PC-3 (cell line): ENCODE results near the gene TH. TPM values are rescaled to one million over a fixed set of nuclear protein-coding genes. Genes with fewer than 3 reads are reported as not detected.

ENCODE experiments used
- ATAC-seq: fragments of 200-7000 bp; cut with Tn5 transposase; 2 replicates; pipeline ENCODE4 v1.9.1; 2020; ENCODE audit warnings: mild to moderate bottlenecking, moderate library complexity
- Bru-seq: library from RNA; stranded (reverse); fragments of 400-500 nt; gene quantifications from one replicate; lab custom pipeline; 2021; lab: Mats Ljungman, UMichigan
- BruChase-seq, 2 experiments: library from RNA; stranded (reverse); fragments of 400-500 nt; gene quantifications; one replicate each; lab custom pipeline; 2021; lab: Mats Ljungman, UMichigan
- BruUV-seq: library from RNA; stranded (reverse); fragments of 400-500 nt; replicated peaks from 2 replicates; lab custom pipeline; 2021; lab: Mats Ljungman, UMichigan
- CTCF ChIA-PET: fragments of 300-600 bp; sonication (Branson Sonifier 250); formaldehyde crosslinking; loops from one replicate; lab custom pipeline; 2022; ENCODE audit warnings: antibody characterized with exemption; lab: Charles Lee
- POLR2A ChIA-PET: fragments of 300-600 bp; sonication (Branson Sonifier 250); formaldehyde crosslinking; loops from one replicate; lab custom pipeline; 2022; ENCODE audit warnings: antibody characterized with exemption; ENCODE audit not compliant: unreplicated experiment; lab: Charles Lee
- DNase-seq: peaks from one replicate; pipeline ENCODE4 v3.0.0-alpha.2; 2015
- H2AFZ ChIP-seq: fragments of 300-600 bp; sonication (generic); 2 replicates; pipeline ENCODE4 v1.6.0; 2016; ENCODE audit warnings: antibody characterized with exemption, low read length
- H3F3A ChIP-seq: fragments of 300-600 bp; sonication (generic); one replicate; pipeline ENCODE4 v1.6.0; 2017; ENCODE audit warnings: antibody characterized with exemption, low read length, control low read depth, mild to moderate bottlenecking; ENCODE audit not compliant: unreplicated experiment
- H3K27ac ChIP-seq: fragments of 300-600 bp; sonication (generic); 2 replicates; pipeline ENCODE4 v1.5.1; 2016; ENCODE audit warnings: mild to moderate bottlenecking, low read length
- H3K27me3 ChIP-seq: fragments of 300-600 bp; sonication (generic); 2 replicates; pipeline ENCODE4 v1.6.1; 2016; ENCODE audit warnings: low read length, mixed read lengths
- H3K36me3 ChIP-seq: fragments of 300-600 bp; sonication (generic); 2 replicates; pipeline ENCODE4 v1.6.1; 2016; ENCODE audit warnings: low read depth, mixed run types, low read length, mixed read lengths
- H3K4me1 ChIP-seq: fragments of 300-600 bp; sonication (generic); 2 replicates; pipeline ENCODE4 v1.5.1; 2016; ENCODE audit warnings: low read length; ENCODE audit not compliant: insufficient read depth
- H3K4me2 ChIP-seq: fragments of 300-600 bp; sonication (generic); 2 replicates; pipeline ENCODE4 v1.6.0; 2016; ENCODE audit warnings: low read length
- H3K4me3 ChIP-seq: fragments of 300-600 bp; sonication (generic); 2 replicates; pipeline ENCODE4 v1.5.1; 2016; ENCODE audit warnings: mild to moderate bottlenecking, low read length, mixed read lengths
- H3K79me2 ChIP-seq: fragments of 300-600 bp; sonication (generic); 2 replicates; pipeline ENCODE4 v1.6.1; 2017; ENCODE audit warnings: low read length, mixed read lengths
- H3K9ac ChIP-seq: fragments of 300-600 bp; sonication (generic); 2 replicates; pipeline ENCODE4 v1.6.0; 2016; ENCODE audit warnings: mild to moderate bottlenecking, low read length
- H3K9me2 ChIP-seq: fragments of 300-600 bp; sonication (generic); replicated peaks from 2 replicates; pipeline ENCODE4 v1.6.1; 2016; ENCODE audit warnings: mixed run types, low read length, mixed read lengths
- H3K9me3 ChIP-seq: fragments of 300-600 bp; sonication (generic); 2 replicates; pipeline ENCODE4 v1.6.1; 2016; ENCODE audit warnings: low read length, mixed read lengths
- H4K20me1 ChIP-seq: fragments of 300-600 bp; sonication (generic); 2 replicates; pipeline ENCODE4 v1.6.1; 2016; ENCODE audit warnings: low read length, mixed read lengths
- EZH2 ChIP-seq: fragments of 300-600 bp; sonication (generic); IDR thresholded peaks from one replicate; pipeline ENCODE4 v1.6.1; 2017; ENCODE audit warnings: antibody characterized with exemption, mild to moderate bottlenecking, low read length; ENCODE audit not compliant: unreplicated experiment
- EZH2phosphoT487 ChIP-seq: fragments of 300-600 bp; sonication (generic); IDR thresholded peaks from 2 replicates; pipeline ENCODE4 v1.6.1; 2018; ENCODE audit warnings: mild to moderate bottlenecking, antibody characterized with exemption, low read length, borderline replicate concordance
- intact Hi-C: fragments of 100-400 bp; cut with micrococcal nuclease; formaldehyde crosslinking; loops from 2 replicates; pipeline ENCODE4 v1.9.0; 2023
- long read RNA-seq: library from polyadenylated mRNA; unstranded; transcript quantifications from one replicate; pipeline ENCODE4 v2.0.0, GENCODE V29; 2021; ENCODE audit not compliant: unreplicated experiment
- total RNA-seq: library from RNA; depleted of rRNA; stranded (reverse); fragments of >200 nt; gene quantifications from 2 replicates; pipeline ENCODE4 v1.2.3, GENCODE V29; 2014; rRNA removed
- TF ChIP-seq, protein P1 (sequence below): fragments of 300-600 bp; sonication (generic); conservative IDR thresholded peaks from 2 replicates; pipeline ENCODE4 v1.5.1; 2017; ENCODE audit warnings: antibody characterized with exemption, low read depth, mild to moderate bottlenecking, low read length

Gene TH
- total RNA-seq (8.3 and 11.2 TPM in 2 replicates), Bru-seq, nascent RNA (percentile 43 among the genes with signal in this experiment), BruChase-seq, experiment 1, labeled RNA remaining after a 6-hour chase (percentile 53 among the genes with signal in this experiment), BruChase-seq, experiment 2, labeled RNA remaining after a 2-hour chase (percentile 33 among the genes with signal in this experiment)
- long read RNA-seq, partial matches to known transcripts: 22 of 31 reads
- long read RNA-seq, other reads (novel, unspliced or antisense): 8 of 31 reads

DNA sequence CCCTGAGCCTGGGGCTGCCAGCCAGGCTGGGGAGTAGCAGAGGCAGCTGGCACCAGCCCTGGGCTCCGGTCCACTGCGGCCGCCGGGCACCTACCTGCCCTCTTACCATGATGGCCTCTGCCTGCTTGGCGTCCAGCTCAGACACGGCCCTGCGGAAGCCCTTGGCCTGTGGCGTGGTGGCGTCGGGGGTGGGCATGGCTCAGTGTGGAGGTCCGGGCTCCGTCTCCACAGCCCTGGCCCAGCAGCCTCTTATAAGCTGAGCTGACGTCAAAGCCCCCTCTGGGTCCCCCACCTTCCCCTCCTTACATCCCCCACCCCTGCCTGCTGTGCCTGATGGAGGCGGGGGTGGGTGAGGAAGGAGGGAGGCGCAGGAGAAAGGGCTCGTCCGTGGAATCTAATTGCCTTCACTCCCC is at the start of gene TH:
TSS of gene TH (minus strand) at position 225 of the 413 bp plus-strand sequence. CDS start at position 196, 29 bp downstream.
- Histone ChIP-seq H3K9me3 (no peaks in the 10 kb centered on the region), H3K4me3 (no peak within 1 kb of the TSS), H3K9ac (no peak within 1 kb of the TSS), H3K79me2 (no peaks in the 10 kb centered on the region), H4K20me1 (no peaks in the 10 kb centered on the region), H2AFZ (no peak within 1 kb of the TSS), H3K27ac (no peak within 1 kb of the TSS), H3K9me2 (no peaks in the 10 kb centered on the region), H3K4me2 (no peak within 1 kb of the TSS), H3K36me3 (no peaks in the 10 kb centered on the region), H3F3A (no peaks in the 10 kb centered on the region), H3K27me3 (no peaks in the 10 kb centered on the region), H3K4me1 (peaks cover 20% of the 10 kb centered on the region)
- no TSS peak for BruUV-seq
- ChIA-PET CTCF (no interaction called here), POLR2A (interaction anchor here (0.6 kb wide), 1 partner anchor 176 kb away, joined by 4 read pairs; no protein-coding TSS in a partner anchor)
- no peak for ATAC-seq
- DNase-seq: no peak
- intact Hi-C loops: no loop called here
- TF ChIP-seq, protein P1, sequence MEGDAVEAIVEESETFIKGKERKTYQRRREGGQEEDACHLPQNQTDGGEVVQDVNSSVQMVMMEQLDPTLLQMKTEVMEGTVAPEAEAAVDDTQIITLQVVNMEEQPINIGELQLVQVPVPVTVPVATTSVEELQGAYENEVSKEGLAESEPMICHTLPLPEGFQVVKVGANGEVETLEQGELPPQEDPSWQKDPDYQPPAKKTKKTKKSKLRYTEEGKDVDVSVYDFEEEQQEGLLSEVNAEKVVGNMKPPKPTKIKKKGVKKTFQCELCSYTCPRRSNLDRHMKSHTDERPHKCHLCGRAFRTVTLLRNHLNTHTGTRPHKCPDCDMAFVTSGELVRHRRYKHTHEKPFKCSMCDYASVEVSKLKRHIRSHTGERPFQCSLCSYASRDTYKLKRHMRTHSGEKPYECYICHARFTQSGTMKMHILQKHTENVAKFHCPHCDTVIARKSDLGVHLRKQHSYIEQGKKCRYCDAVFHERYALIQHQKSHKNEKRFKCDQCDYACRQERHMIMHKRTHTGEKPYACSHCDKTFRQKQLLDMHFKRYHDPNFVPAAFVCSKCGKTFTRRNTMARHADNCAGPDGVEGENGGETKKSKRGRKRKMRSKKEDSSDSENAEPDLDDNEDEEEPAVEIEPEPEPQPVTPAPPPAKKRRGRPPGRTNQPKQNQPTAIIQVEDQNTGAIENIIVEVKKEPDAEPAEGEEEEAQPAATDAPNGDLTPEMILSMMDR: no peak
- no peak for TF ChIP-seq EZH2
- TF ChIP-seq EZH2phosphoT487: no peak

DNA sequence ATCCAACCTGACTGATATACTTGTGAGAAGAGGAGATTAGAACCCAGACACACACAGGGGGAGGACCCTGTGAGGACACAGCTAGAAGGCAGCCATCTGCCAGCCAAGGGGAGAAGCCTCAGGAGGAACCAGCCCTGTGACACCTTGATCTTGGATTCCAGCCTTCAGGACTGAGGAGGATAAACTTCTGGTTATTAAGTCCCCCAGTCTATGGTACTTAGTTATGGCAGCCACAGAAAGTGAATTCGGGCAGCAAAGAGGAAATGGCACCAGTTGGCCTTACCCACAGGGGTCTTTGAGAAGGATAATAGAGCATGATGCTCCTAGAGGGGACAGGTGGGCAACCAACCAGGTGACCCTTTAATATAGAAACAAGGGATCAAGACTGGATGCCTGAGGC is 49.4 kb upstream of the TH start:
- BruUV-seq: no TSS peak
- Histone ChIP-seq H3K36me3 (no peaks in the 10 kb centered on the region), H3K9me2 (no peaks in the 10 kb centered on the region), H3K4me2 (no peak overlapping the region), H4K20me1 (no peaks in the 10 kb centered on the region), H3F3A (no peaks in the 10 kb centered on the region), H3K4me1 (no peaks in the 10 kb centered on the region), H3K27me3 (peaks cover 18% of the 10 kb centered on the region), H3K9ac (no peak overlapping the region), H3K27ac (no peak overlapping the region), H3K4me3 (no peak overlapping the region), H3K79me2 (no peaks in the 10 kb centered on the region), H3K9me3 (no peaks in the 10 kb centered on the region), H2AFZ (no peak overlapping the region)
- intact Hi-C loops: no loop called here
- ATAC-seq (no peak), DNase-seq (no peak)
- TF ChIP-seq EZH2: no peak
- TF ChIP-seq, protein P1: no peak
- no peak for TF ChIP-seq EZH2phosphoT487
- CTCF ChIA-PET: no interaction called here
- POLR2A ChIA-PET: no interaction called here

DNA sequence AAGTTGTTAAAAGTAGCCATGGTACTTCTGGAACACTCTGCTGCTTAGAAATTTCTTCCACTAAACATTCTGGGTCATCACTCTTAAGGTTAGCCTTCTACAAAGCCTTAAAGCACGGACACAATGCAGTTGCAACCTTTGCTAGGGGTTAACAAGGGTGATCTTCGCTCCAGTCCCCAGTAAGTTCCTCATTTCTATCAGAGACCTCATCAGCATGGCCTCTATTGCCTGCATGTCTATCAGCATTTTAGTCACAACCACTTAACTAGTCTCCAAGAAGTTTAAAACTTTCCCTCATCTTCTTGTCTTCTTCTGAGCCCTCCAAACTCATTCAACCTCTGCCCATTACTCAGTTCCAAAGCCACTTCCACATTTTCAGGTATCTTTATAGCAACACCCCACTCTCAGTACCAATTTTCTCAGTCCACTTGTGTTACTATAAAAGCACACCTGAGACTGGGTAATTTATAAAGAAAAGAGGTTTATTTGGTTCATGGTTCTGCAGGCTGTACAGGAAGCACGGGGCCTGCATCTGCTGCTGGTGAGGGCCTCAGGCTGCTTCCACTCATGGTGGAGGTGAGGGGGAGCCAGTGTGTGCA is 48.7 kb upstream of the TH start:
- no peaks in the 10 kb centered on the region for H4K20me1 ChIP-seq
- no TSS peak for BruUV-seq
- H3K9ac ChIP-seq: no peak overlapping the region
- no peak overlapping the region for H2AFZ ChIP-seq
- DNase-seq (no peak), ATAC-seq (no peak)
- TF ChIP-seq, protein P1: no peak
- no peak for TF ChIP-seq EZH2
- TF ChIP-seq EZH2phosphoT487: no peak
- no peaks in the 10 kb centered on the region for H3K36me3 ChIP-seq
- H3K4me1 ChIP-seq: no peaks in the 10 kb centered on the region
- POLR2A ChIA-PET: no interaction called here
- intact Hi-C loops: no loop called here
- no peak overlapping the region for H3K4me2 ChIP-seq
- no peak overlapping the region for H3K27ac ChIP-seq
- H3K9me2 ChIP-seq: no peaks in the 10 kb centered on the region
- H3K79me2 ChIP-seq: no peaks in the 10 kb centered on the region
- H3K9me3 ChIP-seq: no peaks in the 10 kb centered on the region
- H3K4me3 ChIP-seq: no peak overlapping the region
- H3K27me3 ChIP-seq: peaks cover 18% of the 10 kb centered on the region
- CTCF ChIA-PET: no interaction called here
- H3F3A ChIP-seq: no peaks in the 10 kb centered on the region
